HG03469 (cell line): Measurements from ENCODE around the gene CGB7.

Experiments used
- ATAC-seq: cut with Tn5 transposase; IDR thresholded peaks from one replicate; pipeline ENCODE4 v1.9.1; 2021; ENCODE audit warnings: mild to moderate bottlenecking, moderate library complexity, moderate number of reproducible peaks; ENCODE audit not compliant: unreplicated experiment

The CGB7 gene

GRCh38 chr19:49017041-49017665, 40.4 kb downstream of the CGB7 start, which contains the start of gene LHB:
LHB (minus strand) TSS chr19:49017091; CDS start chr19:49017081, 10 bp downstream.
- ATAC-seq: no peak

- no peak for ATAC-seq
These were observed 41.3 kb downstream of the CGB7 start for GRCh38 chr19:49016067-49016839.

- no peak for ATAC-seq
These were observed 42.7 kb downstream of the CGB7 start for GRCh38 chr19:49014870-49015255.

GRCh38 chr19:49014123-49014869, 43.3 kb downstream of the CGB7 start:
- ATAC-seq: no peak

GRCh38 chr19:49011194-49011593, 46.4 kb downstream of the CGB7 start:
- ATAC-seq: no peak

GRCh38 chr19:49010453-49010852, 47.1 kb downstream of the CGB7 start:
- no peak for ATAC-seq

GRCh38 chr19:49009828-49010227, 47.7 kb downstream of the CGB7 start:
- no peak for ATAC-seq

GRCh38 chr19:49006905-49007304, 50.6 kb downstream of the CGB7 start:
- no peak for ATAC-seq

GRCh38 chr19:49004964-49005614, 52.5 kb downstream of the CGB7 start:
- ATAC-seq: no peak
